ENCODE measurements around the gene KCNT1.

Gene KCNT1

GRCh38 chr9:135753391-135754105 lies 51.6 kb downstream of the KCNT1 start:
- in situ Hi-C loops (cut with MboI; ENCODE audit: low pct_unique_long_range_greater_than_20kb, low sequenced_read_pairs, unreplicated experiment), result no loop called here
- no peak for TF ChIP-seq CTCF (IDR thresholded peaks at IDR 0.05; ENCODE audit: extremely low read depth, insufficient read depth, missing control alignments)

GRCh38 chr9:135756576-135756975 lies 54.6 kb downstream of the KCNT1 start:
- in situ Hi-C loops (cut with MboI; ENCODE audit: low pct_unique_long_range_greater_than_20kb, low sequenced_read_pairs, unreplicated experiment), result no loop called here
- TF ChIP-seq CTCF (IDR thresholded peaks at IDR 0.05; ENCODE audit: extremely low read depth, insufficient read depth, missing control alignments), result no peak
- no peak for DNase-seq (ENCODE audit: low spot score)

More at GRCh38 chr9:135753391-135754105, 51.6 kb downstream of the KCNT1 start:
- DNase-seq (ENCODE audit: low spot score), result no peak

GRCh38 chr9:135757356-135757755 lies 55.4 kb downstream of the KCNT1 start:
- in situ Hi-C loops (cut with MboI; ENCODE audit: low pct_unique_long_range_greater_than_20kb, low sequenced_read_pairs, unreplicated experiment), result no loop called here
- no peak for DNase-seq (ENCODE audit: low spot score)
- no peak for TF ChIP-seq CTCF (IDR thresholded peaks at IDR 0.05; ENCODE audit: extremely low read depth, insufficient read depth, missing control alignments)

GRCh38 chr9:135758056-135758455 lies 56.1 kb downstream of the KCNT1 start:
- in situ Hi-C loops (cut with MboI; ENCODE audit: low pct_unique_long_range_greater_than_20kb, low sequenced_read_pairs, unreplicated experiment), result no loop called here
- no peak for DNase-seq (ENCODE audit: low spot score)

GRCh38 chr9:135758870-135759269 lies 56.9 kb downstream of the KCNT1 start:
- in situ Hi-C loops (cut with MboI; ENCODE audit: low pct_unique_long_range_greater_than_20kb, low sequenced_read_pairs, unreplicated experiment), result no loop called here
- no peak for TF ChIP-seq CTCF (IDR thresholded peaks at IDR 0.05; ENCODE audit: extremely low read depth, insufficient read depth, missing control alignments)
- DNase-seq (ENCODE audit: low spot score), result no peak

More at GRCh38 chr9:135758056-135758455, 56.1 kb downstream of the KCNT1 start:
- TF ChIP-seq CTCF (IDR thresholded peaks at IDR 0.05; ENCODE audit: extremely low read depth, insufficient read depth, missing control alignments), result no peak

- no peak for TF ChIP-seq CTCF (IDR thresholded peaks at IDR 0.05; ENCODE audit: extremely low read depth, insufficient read depth, missing control alignments)
- in situ Hi-C loops (cut with MboI; ENCODE audit: low pct_unique_long_range_greater_than_20kb, low sequenced_read_pairs, unreplicated experiment), result no loop called here
- no peak for DNase-seq (ENCODE audit: low spot score)
These were observed 57.8 kb downstream of the KCNT1 start for GRCh38 chr9:135759676-135760300.

Data from GM13977 (cell line).